Omental fat pad (tissue), 4 donors: ENCODE data around the gene ISX. TPM values are rescaled to one million over a fixed set of nuclear protein-coding genes. Genes with fewer than 3 reads are reported as not detected.

ENCODE experiments used
- ATAC-seq: fragments of 150-250 bp; one replicate; pipeline ENCODE4 v1.9.1; 2016; ENCODE audit warnings: mild to moderate bottlenecking, moderate library complexity; ENCODE audit not compliant: low FRiP score
- DNase-seq: peaks from one replicate; pipeline ENCODE4 v3.0.0-alpha.2; 2019; ENCODE audit warnings: low spot score
- CTCF ChIP-seq, 3 donors: fragments of 450-650 bp; IDR thresholded peaks; one replicate each; pipeline ENCODE4 v1.5.1; 2016 to 2017; ENCODE audit warnings: antibody characterized with exemption in 3 of 3, mild to moderate bottlenecking in 3 of 3, moderate library complexity in 2 of 3
- total RNA-seq, 4 donors: library from RNA; depleted of rRNA; stranded (reverse); fragments of >200 nt; gene quantifications; one replicate each; pipeline ENCODE4 v1.1.0, GENCODE V29; 2016

ISX gene
- total RNA-seq, 4 donors from 2014 or later = not detected

GRCh38 chr22:35065183-35065582, 775 bp upstream of the ISX start:
- DNase-seq = no peak
- no peak for ATAC-seq
- TF ChIP-seq CTCF (IDR thresholded peaks at IDR 0.05) = no peak

- no peak for TF ChIP-seq CTCF (IDR thresholded peaks at IDR 0.05)
- ATAC-seq (no peak), DNase-seq (no peak)
Measured at GRCh38 chr22:35066768-35067167, 810 bp downstream of the ISX start.

- ATAC-seq (no peak), DNase-seq (no peak)
- no peak for TF ChIP-seq CTCF (IDR thresholded peaks at IDR 0.05)
Measured at GRCh38 chr22:35069541-35069940, 3.6 kb downstream of the ISX start.

GRCh38 chr22:35070451-35071093, 4.6 kb downstream of the ISX start:
- DNase-seq = no peak

GRCh38 chr22:35071784-35072183, 5.8 kb downstream of the ISX start:
- DNase-seq (no peak), ATAC-seq (no peak)
- TF ChIP-seq CTCF (IDR thresholded peaks at IDR 0.05) = no peak

More at GRCh38 chr22:35070451-35071093, 4.6 kb downstream of the ISX start:
- ATAC-seq = no peak
- TF ChIP-seq CTCF (IDR thresholded peaks at IDR 0.05) = no peak

GRCh38 chr22:35072925-35073324, 7.0 kb downstream of the ISX start:
- peak; percentile 44 for ATAC-seq

More at GRCh38 chr22:35072925-35073324, 7.0 kb downstream of the ISX start:
- no peak for DNase-seq
- TF ChIP-seq CTCF (IDR thresholded peaks at IDR 0.05) = no peak
